ENCODE results near the gene MFSD11. TPM values are rescaled to one million over a fixed set of nuclear protein-coding genes. Genes with fewer than 3 reads are reported as not detected.

The MFSD11 gene
- total and polyA plus RNA-seq, 8 donors: 5.9 to 14.6 (median 10.1) TPM

DNA sequence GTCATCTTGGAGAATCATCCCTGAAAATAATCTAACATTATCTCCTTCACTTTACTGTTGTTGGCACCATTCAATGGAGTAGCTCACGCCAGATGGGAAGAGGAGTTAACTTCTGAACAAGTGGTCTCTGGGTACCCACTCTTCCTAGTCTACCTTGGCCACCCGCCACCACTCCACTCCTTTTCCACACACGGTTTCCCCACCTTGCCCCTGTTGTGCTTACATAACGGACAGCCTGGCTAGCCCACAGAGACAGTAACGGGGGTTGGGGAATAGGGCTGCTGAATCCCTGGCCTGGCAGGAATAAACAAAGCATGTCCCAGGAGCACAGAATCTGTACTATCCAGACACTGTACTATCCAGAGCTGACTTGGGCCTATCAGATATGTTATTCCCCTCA lies 23.6 kb upstream of the MFSD11 start:
- ATAC-seq: no peak
- Histone ChIP-seq H3K36me3 (peaks cover 4 to 45% (median 17%) of the 10 kb centered on the region in 3 donors), H3K27me3 (no peaks in the 10 kb centered on the region), H3K27ac (no peak overlapping the region), H3K4me3 (no peak overlapping the region), H3K4me1 (peaks cover 7 to 13% (median 8%) of the 10 kb centered on the region in 3 donors), H3K9me3 (no peaks in the 10 kb centered on the region)
- FAIRE-seq: no peak
- 81 to 83% methylated on average over 5 of the region's 5 CpGs for WGBS, 2 donors
- intact Hi-C loops (cut with DNase I): no loop called here
- no peak for DNase-seq
- TF ChIP-seq, protein P1, sequence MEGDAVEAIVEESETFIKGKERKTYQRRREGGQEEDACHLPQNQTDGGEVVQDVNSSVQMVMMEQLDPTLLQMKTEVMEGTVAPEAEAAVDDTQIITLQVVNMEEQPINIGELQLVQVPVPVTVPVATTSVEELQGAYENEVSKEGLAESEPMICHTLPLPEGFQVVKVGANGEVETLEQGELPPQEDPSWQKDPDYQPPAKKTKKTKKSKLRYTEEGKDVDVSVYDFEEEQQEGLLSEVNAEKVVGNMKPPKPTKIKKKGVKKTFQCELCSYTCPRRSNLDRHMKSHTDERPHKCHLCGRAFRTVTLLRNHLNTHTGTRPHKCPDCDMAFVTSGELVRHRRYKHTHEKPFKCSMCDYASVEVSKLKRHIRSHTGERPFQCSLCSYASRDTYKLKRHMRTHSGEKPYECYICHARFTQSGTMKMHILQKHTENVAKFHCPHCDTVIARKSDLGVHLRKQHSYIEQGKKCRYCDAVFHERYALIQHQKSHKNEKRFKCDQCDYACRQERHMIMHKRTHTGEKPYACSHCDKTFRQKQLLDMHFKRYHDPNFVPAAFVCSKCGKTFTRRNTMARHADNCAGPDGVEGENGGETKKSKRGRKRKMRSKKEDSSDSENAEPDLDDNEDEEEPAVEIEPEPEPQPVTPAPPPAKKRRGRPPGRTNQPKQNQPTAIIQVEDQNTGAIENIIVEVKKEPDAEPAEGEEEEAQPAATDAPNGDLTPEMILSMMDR (IDR thresholded peaks at IDR 0.05): no peak

DNA sequence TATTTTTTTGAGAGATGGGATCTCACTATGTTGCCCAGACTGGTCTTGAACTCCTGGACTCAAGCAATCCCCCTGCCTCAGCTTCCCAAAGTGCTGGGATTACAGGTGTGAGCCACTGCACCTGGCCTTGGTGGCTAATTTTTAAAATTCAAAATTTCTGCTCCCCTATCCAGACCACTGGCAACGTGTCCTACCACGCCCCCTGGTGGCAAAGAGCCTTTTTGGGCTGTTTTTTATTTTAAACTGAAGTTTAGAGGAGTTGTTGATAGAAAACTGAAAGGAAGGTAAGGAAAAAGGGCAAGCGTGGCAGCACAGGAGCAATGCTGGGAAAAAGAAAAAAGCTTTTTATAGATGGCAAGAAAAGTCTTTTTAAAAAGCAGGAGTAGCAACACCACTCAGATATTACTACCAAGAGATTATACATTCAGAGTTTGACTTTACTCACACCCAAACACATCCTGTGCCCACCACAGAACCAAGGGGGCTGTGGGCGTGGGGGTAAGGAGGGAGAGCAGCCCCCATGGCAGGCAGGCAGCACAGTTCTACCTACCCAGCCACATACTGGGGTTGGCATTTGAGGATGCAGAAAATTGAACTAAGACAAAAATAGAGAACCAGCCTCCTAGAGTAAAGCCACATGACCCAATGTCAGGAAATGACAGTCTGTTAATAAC lies 23.0 kb upstream of the MFSD11 start:
- FAIRE-seq (no peak), DNase-seq (peak in 5 of 6 donors; percentile 49 to 86 (median 63)), ATAC-seq (peak in 3 of 4 donors; percentile 23 to 38 (median 28))
- no peak overlapping the region for H3K4me3 ChIP-seq
- no peaks in the 10 kb centered on the region for H3K27me3 ChIP-seq
- H3K27ac ChIP-seq: peak overlapping the region in 2 of 4 donors; percentile 23 to 28
- WGBS, 2 donors: 30 to 31% methylated on average over 4 of the region's 4 CpGs
- TF ChIP-seq, protein P1 (IDR thresholded peaks at IDR 0.05): peak; percentile 58 to 72 (median 67)
- peaks cover 11 to 51% (median 23%) of the 10 kb centered on the region in 3 donors for H3K36me3 ChIP-seq
- intact Hi-C loops (cut with DNase I): no loop called here
- no peaks in the 10 kb centered on the region for H3K9me3 ChIP-seq
- peaks cover 7 to 13% (median 8%) of the 10 kb centered on the region in 3 donors for H3K4me1 ChIP-seq

- intact Hi-C loops (cut with DNase I): no loop called here
- TF ChIP-seq, protein P1 (IDR thresholded peaks at IDR 0.05): no peak
- H3K9me3 ChIP-seq: no peaks in the 10 kb centered on the region
- H3K36me3 ChIP-seq: peaks cover 11 to 56% (median 28%) of the 10 kb centered on the region in 3 donors
- no peaks in the 10 kb centered on the region for H3K27me3 ChIP-seq
- FAIRE-seq (no peak), ATAC-seq (no peak), DNase-seq (peak in 1 of 6 donors; percentile 8)
- peaks cover 7 to 13% (median 8%) of the 10 kb centered on the region in 3 donors for H3K4me1 ChIP-seq
- 62 to 66% methylated on average over 2 of the region's 2 CpGs for WGBS, 2 donors
- no peak overlapping the region for H3K4me3 ChIP-seq
- H3K27ac ChIP-seq: peak overlapping the region in 2 of 4 donors; percentile 23 to 28
Observed at GRCh38 chr17:76715496-76715830, 22.5 kb upstream of the MFSD11 start.

DNA sequence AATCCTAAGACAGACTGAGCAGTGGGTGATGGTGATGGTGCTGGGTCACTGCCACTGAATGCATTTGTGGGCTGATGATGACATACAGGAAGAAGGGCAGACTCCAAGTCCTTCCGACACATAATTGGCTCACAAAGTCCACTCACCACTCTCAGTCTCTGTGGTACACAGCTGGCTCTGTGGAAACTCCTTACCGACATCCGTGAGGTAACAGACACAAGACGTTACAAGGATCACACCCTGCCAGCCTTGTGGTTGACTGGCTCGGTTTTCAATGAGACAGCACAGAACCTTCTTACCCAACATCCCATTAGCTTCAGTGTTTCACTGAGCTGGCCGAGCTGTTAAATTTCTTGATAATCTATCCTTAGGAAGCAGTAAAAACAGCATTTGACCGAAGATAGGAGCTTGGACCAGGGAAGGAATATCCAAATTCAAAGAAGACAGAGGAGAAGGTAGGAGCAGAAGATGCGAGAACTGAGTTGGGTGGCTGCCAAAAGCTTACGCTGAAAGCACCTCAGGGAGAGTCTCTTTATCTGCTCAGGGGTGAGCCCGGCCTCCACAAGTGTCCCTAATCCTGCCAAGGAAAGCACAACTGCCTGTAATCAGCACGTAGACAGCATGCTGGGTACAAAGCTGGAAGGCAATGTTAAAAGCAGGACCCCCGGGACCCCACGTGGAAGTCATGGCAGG lies 21.6 kb upstream of the MFSD11 start:
- FAIRE-seq: no peak
- Histone ChIP-seq H3K27ac (peak overlapping the region in 2 of 4 donors; percentile 12 to 50), H3K36me3 (peaks cover 11 to 65% (median 36%) of the 10 kb centered on the region in 3 donors)

More for the DNA sequence above, 21.6 kb upstream of the MFSD11 start:
- peak in 3 of 4 donors; percentile 34 to 76 (median 37) for ATAC-seq
- Histone ChIP-seq H3K4me3 (no peak overlapping the region), H3K27me3 (no peaks in the 10 kb centered on the region), H3K9me3 (no peaks in the 10 kb centered on the region), H3K4me1 (peaks cover 4 to 10% (median 6%) of the 10 kb centered on the region in 3 donors)
- WGBS, 2 donors: 73 to 81% methylated on average over 13 of the region's 13 CpGs
- TF ChIP-seq, protein P1 (IDR thresholded peaks at IDR 0.05): no peak
- intact Hi-C loops (cut with DNase I): no loop called here
- no peak for DNase-seq

Data from pancreas (tissue), 10 donors.